ENCODE measurements around the gene LMO7. TPM values are rescaled to one million over a fixed set of nuclear protein-coding genes. Genes with fewer than 3 reads are reported as not detected.

LMO7 gene
- total RNA-seq, 1 experiment from 2014 or later: 130 TPM

DNA sequence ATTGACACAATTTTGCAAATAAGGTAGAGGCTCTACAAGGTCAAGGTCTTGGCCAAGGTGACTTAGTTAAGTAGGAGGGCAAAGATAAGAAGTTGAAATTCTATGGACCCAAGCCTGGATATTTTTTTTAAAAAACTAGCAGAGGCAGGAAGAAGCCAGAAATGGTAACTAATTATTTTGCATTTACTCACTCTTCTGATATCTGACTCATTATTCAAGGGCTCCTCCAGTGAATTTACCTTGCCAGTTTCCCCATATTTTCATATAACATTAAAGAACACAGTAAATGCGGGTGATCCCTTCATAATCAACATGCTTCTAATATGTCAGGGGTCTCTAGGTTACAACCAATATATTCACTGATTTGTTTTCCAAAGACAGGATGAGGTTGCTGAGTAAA lies 246.1 kb downstream of the LMO7 start:
- DNase-seq (ENCODE audit: low spot score): no peak

DNA sequence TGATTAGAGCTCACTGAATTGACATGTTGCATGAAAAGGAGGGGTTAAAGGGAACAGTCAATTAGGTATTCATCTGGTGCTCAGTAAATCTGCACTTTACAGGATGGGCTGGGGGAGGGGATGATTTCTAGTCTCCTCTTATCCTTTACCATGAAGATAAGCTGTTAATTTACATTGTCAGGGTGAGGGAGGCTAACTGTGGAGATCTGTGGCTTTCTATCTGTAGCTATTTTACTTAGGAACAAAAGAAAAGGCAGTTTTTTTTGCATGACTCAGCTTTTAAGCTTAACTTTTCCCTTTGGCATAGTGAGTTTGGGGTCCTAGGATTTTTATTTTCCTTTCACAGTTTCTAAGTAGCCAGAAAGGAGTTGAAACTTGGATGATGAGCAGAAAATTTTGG lies 253.3 kb downstream of the LMO7 start:
- DNase-seq (ENCODE audit: low spot score): no peak

DNA sequence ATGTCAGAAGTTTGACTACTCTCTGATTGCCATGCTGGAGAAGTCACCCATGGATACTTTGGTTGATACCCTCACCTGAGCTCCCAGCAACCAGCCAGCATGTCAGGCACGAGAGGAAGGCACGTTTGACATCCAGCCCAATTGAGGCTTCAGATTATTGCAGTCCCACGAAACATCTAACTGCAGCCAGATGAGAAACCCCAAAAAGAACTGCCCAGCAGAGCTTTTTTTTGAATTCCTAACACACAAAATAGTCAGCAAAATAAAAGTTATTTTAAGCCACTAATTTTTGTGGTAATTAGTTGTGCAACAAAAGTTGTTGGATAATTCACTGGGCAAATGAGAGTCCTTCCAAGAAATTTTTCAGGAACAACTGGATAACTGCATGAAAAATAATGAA lies 259.0 kb downstream of the LMO7 start:
- DNase-seq (ENCODE audit: low spot score): no peak

DNA sequence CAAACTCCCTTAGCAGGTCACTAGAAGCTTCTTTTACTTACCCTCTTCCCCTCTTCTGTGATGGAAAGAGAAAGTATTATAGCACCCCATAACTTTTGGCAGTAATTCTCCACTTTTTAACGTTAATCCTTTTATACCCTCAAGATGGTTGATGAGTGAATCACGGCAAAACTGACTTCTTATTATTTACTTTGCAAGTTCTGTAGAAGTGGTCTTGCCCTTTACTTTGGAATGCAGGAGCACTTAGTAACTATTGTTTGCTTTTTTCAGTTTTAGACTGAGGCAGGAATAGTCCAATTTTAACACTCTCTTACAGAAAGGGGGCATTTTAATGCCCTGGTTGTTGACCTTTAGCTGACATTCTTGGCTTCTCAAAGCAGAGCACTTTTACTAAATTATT lies 260.1 kb downstream of the LMO7 start:
- DNase-seq (ENCODE audit: low spot score): no peak

DNA sequence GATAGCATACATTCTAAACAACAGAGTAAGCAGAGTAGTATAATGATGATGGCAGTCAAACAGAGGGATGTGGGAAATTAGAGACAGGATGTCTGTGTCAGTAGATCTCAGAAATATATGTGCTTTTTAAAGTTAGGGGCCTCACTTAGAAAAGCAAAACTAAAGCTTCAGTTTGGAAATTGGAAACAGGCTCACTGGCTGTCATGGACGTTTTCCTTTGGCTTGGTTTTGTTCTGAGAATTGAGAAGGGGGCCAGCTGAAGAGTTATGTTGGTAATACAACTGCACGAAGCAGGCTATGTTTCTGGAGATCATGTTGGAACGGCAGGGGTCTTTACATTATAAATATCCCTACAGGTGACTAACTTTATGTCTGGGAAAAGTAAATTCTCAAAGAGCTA lies 261.3 kb downstream of the LMO7 start:
- no peak for DNase-seq (ENCODE audit: low spot score)

DNA sequence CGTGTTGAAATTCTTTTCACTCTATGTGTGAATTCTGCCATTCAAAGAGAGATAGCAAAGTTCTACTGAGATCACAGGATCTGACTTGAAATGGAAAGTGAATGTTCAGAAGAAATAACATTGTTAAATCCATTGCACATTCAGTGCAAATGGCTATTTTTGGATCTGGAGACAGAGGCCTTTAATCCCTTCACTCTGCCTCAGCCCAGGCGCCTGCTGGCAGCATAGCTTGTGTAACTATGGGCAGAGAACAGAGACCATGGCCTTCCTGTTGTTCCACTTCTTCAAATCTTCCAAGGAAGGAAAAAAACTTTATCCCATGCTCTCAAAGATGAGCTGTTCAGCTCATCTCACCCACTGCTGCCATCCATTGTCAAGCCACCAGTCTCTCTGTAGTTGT lies 265.4 kb downstream of the LMO7 start:
- no peak for DNase-seq (ENCODE audit: low spot score)

DNA sequence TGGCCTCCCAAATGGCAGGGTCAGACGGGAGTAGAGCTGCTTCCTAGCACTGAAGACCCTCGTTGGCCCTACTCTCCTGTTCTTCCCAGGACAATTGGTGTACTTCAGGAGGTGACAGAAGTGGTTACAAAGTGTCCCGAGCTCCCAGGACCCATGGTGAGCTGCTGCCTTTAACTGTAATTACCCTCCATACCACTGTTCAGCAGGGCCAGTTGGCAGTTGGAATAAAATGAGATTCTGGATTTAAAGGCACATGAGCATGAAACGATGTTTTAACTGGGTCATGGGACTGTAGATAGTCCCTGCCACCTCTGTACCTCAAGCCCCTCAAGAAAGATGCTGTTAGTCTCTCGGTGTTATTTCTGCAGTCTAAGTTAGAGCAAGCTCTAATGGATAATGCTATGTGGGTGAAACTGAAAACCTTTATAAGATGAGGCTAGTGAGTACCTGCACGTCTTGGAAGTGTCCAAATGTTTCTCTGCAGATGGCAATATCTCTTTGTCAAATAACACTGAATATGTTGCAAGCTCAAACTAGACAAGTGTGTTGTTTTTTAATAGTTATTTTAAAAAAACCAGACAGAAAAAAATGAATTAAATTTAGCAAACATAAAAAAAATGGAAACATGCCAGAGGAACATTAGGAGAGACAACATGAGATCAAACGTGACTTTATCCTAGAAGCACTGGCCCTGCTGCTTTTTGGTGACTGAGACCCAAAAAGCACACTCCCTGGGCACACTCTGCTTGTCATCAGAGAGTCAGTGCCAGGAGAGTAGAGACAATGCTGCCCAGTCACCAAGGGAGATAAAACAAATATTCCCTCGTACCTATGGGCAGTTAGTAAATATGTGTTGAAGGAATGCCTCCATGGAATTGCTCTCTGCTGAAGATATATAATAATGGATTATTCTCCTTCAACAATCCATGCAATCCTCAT lies 266.3 kb downstream of the LMO7 start:
- no peak for DNase-seq (ENCODE audit: low spot score)

DNA sequence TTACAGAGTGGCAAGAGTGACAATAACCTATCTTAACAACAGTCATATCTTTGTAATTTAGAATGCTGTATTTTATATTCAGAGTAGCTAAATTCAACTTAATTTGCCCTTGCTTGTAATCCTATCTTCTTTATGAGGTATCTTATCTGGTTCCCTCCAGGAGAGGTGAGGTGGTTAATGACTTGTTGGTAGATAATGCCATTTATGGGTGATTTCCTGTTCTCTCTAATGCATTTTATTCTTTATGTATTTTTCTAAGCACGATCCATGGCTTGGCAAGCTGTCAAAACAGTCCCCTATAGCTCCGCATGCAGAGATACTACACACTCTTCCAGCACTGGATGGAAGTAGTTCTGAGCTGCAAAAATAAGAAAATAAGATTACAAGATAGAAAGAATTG lies 267.9 kb downstream of the LMO7 start:
- no peak for DNase-seq (ENCODE audit: low spot score)

DNA sequence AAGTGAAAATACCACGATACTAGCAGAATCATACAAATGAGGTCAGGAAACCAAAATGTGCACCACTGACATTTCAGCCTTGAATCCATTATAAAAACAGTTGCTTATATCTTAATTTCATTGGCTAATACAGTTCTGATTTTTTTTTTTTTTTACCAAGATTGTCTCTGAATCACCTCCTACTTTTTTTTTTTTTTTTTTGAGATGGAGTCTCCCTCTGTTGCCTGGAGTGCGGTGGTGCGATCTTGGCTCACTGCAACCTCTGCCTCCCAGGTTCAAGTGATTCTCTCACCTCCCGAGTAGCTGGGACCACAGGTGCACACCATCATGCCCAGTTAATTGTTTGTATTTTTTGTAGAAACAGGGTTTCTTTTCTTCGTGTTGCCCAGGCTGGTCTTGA lies 270.2 kb downstream of the LMO7 start:
- DNase-seq (ENCODE audit: low spot score): no peak

DNA sequence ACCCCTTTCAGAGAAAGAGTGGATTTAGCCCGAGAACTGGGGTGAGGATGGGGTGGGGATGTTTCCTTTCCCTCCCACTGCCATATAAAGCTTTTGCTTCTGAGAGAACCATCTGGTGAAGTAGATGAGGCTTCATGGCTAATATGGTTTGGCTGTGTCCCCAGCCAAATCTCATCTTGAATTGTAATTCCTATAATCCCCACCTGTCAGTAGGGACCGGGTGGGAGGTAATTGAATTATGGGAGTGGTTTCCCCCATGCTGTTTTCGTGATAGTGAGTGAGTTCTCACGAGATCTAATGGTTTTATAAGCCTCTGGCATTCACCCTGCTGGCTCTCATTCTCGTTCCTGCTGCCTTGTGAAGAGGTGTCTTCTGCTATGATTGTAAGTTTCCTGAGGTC lies 270.9 kb downstream of the LMO7 start:
- DNase-seq (ENCODE audit: low spot score): no peak

DNA sequence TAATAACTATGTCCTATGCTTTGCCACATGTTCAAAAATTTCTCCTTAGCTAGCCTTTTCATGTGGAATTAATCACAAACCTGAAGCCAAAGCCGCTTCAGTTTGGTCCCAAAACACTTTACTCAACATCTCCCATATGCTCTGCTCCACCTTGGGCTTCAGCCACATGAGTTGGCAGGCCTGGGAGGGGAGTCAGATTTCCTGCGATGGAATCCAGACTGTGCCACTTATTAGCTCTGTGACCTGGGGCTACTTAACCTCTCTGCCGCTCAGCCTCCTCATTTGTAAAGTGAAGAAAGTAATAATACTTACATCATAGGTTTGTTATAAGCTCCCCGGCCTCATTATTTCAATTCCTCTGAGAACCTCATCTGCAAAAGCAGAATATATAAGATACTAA lies 272.0 kb downstream of the LMO7 start:
- DNase-seq (ENCODE audit: low spot score): no peak

Other genes starting within 250 kb of the LMO7 start
- gene TBC1D4, start 154.2 kb upstream of the LMO7 start, total RNA-seq (2014; rRNA removed; shearing (Covaris generic)): 29.0 and 29.6 TPM in 2 replicates
- 37.6 and 50.9 TPM in 2 replicates for gene COMMD6, start 98.5 kb upstream of the LMO7 start, total RNA-seq (2014; rRNA removed; shearing (Covaris generic))
- gene UCHL3, start 86.5 kb upstream of the LMO7 start, total RNA-seq (2014; rRNA removed; shearing (Covaris generic)): 54.7 and 59.0 TPM in 2 replicates